ENCODE data around the gene VPS13D.

The VPS13D gene

DNA sequence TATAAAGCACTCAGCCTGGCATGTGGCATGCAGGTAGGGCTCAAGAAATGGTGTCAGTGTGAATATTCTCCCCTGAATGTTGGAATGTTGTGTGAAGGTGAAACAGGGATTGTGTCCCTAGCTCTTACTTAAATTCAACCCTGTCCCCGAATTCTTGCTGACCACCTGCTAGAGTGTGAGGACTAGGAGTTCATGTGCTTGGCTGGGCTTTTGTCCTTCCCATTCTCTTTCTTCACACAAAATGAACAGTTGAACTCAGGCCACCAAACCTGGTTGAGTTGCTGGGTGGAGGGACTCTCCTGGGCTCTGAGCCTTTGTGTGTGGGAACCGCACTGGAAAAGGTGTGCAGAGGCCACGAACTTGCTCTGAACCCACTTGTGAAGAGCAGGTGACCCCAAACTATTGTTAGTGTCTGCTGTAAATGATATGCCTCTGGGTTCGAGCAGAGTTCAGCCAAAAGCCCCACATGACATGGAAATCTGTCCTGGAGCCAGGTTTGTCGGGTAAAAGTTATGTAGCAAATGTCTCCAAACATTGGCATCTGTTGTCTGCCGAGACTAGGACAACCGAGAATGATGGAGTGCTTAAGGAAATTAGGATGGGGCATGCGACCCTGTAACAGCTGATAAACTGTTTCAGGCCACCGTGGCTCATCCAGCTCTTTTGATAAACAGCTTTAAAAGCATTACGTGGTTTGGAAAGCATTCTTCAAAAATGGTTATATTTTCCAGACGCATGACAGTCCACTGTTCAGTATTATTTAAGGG, 243.9 kb downstream of the VPS13D start:
- no peak for DNase-seq

- no peak for DNase-seq
These were observed 245.3 kb downstream of the VPS13D start for GRCh38 chr1:12475101-12475500.

GRCh38 chr1:12475530-12475934, 245.7 kb downstream of the VPS13D start:
- DNase-seq: no peak

- no peak for DNase-seq
These were observed 246.1 kb downstream of the VPS13D start for GRCh38 chr1:12475947-12476346.

DNA sequence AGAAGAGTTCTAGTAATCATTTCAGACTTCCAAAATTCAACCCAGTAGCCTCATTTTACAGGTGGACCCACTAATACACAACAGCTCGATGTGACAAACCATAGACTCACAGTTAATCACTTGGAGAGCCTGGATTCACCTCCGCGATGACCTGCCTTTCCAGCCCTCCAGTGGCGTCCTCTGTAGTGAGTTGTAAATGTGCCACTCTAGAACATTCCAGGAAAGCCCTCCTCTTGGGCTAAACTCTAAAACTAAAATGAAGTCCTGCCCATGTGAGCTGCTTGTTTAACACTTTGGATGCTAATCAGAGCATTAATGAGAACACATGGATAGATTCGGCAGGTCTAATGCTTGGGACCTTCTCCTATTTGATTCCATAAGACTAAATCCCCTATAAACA, 247.5 kb downstream of the VPS13D start:
- DNase-seq: no peak

DNA sequence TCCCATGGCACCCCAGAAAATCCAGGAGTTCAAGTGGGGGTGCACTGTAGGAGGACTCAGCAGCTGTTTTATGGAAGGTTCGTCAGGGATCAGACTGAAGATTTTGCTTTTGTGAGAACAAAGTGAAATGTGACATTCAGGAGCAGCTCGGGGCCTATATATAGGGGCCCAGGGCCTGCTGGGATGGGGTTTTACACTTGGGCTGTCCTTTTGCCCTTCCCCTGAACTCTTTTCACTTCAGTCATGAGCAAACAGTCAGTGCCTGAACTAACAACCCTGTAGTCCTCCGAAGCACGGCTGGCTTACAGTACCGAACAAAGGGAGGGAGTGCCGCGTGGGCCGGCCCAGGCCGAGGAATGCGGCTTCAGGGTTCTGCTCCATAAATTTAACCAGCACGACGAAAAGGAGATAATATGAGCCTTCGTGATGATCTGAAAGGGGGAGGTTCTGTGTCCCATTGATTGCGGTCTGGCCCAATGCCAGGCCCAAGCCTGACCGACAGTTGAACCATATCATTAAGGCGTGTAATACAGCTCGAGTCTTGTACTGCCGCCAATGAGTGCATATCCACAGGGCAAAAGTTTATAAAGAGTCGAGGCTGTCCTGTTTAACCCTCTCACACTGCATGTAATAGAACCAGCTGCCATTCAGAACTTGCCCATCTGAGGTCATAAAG, 248.2 kb downstream of the VPS13D start:
- peak; percentile 36 for DNase-seq

DNA sequence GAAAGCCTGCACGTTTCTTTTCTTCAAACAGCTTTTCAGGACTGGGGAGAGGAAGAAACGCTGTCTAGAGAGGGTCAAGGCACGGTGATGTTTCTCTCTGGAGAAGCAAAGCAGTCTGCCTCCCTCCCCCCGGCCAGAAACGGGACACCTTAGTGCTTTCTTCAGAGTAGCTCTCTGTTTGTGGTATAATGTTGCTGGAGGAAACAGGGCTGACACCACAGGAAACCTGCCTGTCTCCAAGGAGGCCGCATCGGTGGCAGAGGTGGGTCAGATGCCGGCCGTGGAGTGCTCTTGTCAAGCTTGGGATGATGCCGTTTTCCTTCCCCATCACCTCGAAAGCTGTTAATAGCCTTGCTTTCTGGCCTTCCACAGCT, 248.8 kb downstream of the VPS13D start:
- DNase-seq: peak; percentile 48

- DNase-seq: no peak
These were observed 249.5 kb downstream of the VPS13D start for GRCh38 chr1:12479311-12479710.

DNA sequence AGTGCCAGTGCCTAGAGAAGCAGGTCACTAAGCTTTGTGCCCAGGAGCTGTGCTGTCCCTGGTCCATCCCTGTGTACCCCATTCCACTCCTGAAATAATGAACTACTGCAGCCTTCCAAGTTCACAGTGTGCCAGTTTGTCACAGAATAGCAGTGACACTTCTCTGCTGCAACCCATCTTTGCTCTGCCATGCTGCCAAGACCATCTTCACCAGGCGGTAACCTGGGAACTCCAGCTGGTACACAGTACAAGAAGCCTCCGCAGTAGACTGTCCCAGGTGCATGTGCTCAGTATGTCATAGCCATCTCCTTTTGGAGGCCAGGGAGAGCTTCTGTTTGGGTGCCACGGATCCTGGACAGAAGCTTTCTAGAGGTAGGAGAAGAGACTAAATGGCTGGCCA, 250.2 kb downstream of the VPS13D start:
- no peak for DNase-seq

DNA sequence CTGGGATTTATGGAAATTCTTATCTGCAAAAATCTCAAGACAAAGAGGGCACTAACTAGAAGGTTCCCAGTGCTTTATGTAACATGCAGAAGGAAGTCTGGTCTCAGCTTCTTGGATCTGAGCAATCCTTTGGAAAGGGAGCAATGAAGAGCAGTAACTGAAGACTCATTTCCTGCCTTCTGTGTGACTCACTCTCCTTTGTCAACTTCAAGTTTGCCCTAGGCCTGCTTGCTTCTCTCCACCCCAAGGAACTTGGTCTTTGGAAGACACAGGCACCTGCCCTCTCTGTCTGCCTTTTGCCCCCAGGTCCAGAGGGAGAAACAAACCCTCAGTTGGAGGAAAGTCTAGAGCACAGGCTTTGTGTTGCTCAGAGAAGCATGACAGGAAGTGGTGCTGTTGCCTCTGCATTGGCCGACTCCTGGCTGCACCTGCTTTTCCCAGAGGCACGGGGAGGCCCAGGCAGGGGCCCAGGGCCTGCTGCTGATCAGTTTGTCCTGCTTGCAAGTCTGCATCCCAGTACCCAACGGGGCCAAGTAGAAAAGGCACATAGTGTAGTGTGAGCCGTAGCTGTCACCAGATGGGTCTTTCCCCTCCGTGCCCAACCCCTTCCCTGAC, 251.0 kb downstream of the VPS13D start:
- DNase-seq: peak; percentile 47

DNA sequence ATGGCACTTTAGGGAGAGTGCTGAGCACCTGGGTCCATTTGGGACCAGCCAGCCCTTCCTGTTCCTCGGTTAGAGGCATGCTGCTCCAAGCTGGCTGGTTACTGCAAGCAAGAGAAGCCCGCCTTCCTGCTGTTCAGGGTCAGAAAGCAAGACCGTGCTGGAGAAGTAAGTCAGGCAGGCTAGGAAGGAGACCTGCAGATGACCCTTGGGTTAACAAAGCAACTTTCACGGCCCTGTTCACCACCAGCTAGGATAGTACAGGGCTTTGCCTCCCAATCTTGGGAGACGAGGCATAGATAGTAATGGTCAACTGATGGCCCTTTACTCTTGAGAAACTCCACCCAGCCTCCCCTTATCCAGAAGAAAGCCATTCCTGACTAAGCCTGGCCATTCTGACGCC, 252.1 kb downstream of the VPS13D start:
- no peak for DNase-seq

GRCh38 chr1:12482988-12483387, 253.2 kb downstream of the VPS13D start:
- DNase-seq: no peak

GRCh38 chr1:12485231-12486058, 255.6 kb downstream of the VPS13D start:
- DNase-seq: no peak

- no peak for DNase-seq
These were observed 256.2 kb downstream of the VPS13D start for GRCh38 chr1:12486059-12486341.

- no peak for DNase-seq
These were observed 256.7 kb downstream of the VPS13D start for GRCh38 chr1:12486401-12487005.

GRCh38 chr1:12487520-12487919, 257.7 kb downstream of the VPS13D start:
- no peak for DNase-seq

DNA sequence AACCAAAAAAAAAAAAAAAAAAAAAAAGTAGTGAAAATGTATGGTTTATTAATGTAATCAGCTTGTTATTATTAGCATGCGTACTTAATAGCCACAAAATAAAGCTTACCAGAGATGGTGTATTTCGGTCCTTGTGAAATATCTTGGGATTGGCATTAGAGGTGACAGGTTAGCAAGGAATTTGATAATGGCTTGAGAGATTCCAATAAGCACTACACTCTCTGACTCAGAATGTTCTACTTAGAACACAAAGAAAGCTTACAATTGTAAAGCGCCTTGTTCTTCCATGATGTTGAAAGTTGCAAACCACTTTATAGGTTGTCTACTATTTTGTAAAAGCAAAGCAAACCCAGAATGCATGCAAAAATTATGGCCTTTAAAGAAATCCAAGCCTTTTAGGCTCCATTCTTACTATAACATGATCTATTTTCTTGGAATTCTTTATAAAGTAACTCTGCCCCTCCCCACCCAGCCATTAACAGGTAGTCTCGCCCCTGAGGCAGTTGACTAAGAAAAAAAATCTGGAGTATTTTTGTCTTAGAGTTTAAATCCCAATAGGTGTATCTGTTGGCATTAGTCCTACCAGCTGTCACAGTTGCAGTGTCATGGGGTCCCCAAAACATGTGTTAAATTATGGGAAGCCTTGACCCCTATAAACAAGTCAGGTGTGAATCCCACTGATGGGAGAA, 259.0 kb downstream of the VPS13D start:
- DNase-seq: no peak

- DNase-seq: no peak
These were observed 260.8 kb downstream of the VPS13D start for GRCh38 chr1:12490532-12491142.

- no peak for DNase-seq
These were observed 261.8 kb downstream of the VPS13D start for GRCh38 chr1:12491656-12492055.

DNA sequence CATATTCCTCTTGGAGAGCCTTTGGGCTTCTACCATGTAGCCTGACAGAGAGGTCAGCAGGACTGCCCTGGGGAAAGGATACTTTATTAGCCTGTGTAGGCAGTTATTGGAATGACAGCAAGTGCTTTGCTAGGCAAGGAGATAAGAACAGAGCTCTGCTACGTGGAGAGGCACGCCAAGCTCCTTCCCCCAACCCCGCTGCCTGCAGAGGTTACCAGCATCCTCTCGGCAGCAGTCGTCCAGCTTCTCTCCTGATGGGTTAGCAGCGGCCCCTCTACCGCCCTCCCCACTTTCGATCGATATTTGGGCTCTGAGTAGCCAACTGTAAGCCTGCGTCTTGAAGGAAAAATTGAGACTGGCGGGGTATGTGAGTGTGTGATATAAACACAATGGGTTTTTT, 265.9 kb downstream of the VPS13D start:
- no peak for DNase-seq

DNA sequence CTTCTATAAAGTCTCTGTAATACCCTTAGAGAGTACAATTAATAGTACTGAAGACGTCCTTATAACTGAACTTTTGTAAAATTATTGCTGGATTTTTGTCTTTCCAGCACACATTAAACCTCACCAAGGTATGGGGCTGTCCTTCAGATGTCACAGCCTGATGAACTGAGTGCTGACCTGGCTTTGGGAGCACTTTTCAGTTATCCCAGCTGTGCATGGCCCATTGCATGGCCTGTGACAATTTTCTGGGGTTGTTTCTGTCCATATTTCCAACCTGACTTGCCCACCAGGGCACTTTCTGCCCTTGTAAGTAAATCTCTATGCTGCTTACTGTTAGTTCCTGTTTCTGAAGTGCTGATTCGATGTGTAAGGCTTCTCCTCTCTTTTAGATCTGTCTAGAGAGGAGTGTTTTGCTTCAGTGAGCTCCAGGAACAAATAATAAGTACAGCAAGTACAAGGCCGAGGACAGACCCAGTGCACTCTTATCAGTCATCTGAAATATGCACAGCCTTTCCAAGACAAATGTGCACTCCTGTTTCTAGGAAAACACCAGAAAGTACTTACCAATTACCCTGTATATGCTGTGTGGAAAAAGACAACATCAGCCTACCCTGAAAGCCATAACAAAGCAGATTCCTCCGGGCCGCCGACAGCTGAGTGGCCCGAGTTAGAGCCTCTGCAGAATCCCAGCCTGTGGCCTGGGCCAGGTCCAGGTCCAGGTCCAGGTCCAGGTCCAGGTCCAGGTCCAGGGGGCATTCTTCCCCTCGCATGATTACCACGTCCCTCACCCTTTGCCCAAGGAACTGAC, 266.5 kb downstream of the VPS13D start:
- no peak for DNase-seq
